IMR-90 (cell line): ENCODE data around the gene CAV3. TPM values are rescaled to one million over a fixed set of nuclear protein-coding genes. Genes with fewer than 3 reads are reported as not detected.

ENCODE experiments used
- ATAC-seq: fragments of 200-7000 bp; cut with Tn5 transposase; 2 replicates; pipeline ENCODE4 v1.9.1; 2020; ENCODE audit warnings: low read depth, mild to moderate bottlenecking, moderate library complexity
- BruUV-seq: library from RNA; stranded (reverse); fragments of 400-500 nt; replicated peaks from 2 replicates; lab custom pipeline; 2021; lab: Mats Ljungman, UMichigan
- CTCF ChIA-PET: fragments of 300-600 bp; formaldehyde crosslinking; extraction: SDS; loops from one replicate; lab custom pipeline; 2021; ENCODE audit warnings: antibody characterized with exemption; lab: Yijun Ruan, JAX
- POLR2A ChIA-PET: fragments of 300-600 bp; sonication (Branson Sonifier 250); formaldehyde crosslinking; loops from one replicate; lab custom pipeline; 2022; ENCODE audit warnings: antibody characterized with exemption; ENCODE audit not compliant: unreplicated experiment; lab: Charles Lee
- DNase-seq: peaks from one replicate; pipeline ENCODE4 v3.0.0; 2013
- H2AFZ ChIP-seq: replicated peaks from 2 replicates; pipeline ENCODE3; 2013; ENCODE audit warnings: low read length, mild to moderate bottlenecking; ENCODE audit not compliant: poor library complexity
- H2AK5ac ChIP-seq: 2 replicates; pipeline ENCODE4 v1.6.1; 2013; ENCODE audit warnings: low read depth, low read length, inconsistent platforms
- H2AK9ac ChIP-seq: replicated peaks from 2 replicates; pipeline ENCODE3; 2013; ENCODE audit warnings: mild to moderate bottlenecking, low read depth, low read length, moderate library complexity; ENCODE audit not compliant: poor library complexity
- H2BK120ac ChIP-seq: 2 replicates; pipeline ENCODE4 v1.6.1; 2013; ENCODE audit warnings: low read depth, low read length, inconsistent platforms
- H2BK15ac ChIP-seq: 3 replicates; pipeline ENCODE4 v1.6.1; 2013; ENCODE audit warnings: low read depth, low read length, inconsistent platforms
- H2BK20ac ChIP-seq: 2 replicates; pipeline ENCODE4 v1.6.1; 2013; ENCODE audit warnings: low read depth, mild to moderate bottlenecking, inconsistent platforms, low read length, moderate library complexity
- H2BK5ac ChIP-seq: 2 replicates; pipeline ENCODE4 v1.6.1; 2013; ENCODE audit warnings: mild to moderate bottlenecking, low read depth, low read length, inconsistent platforms; ENCODE audit not compliant: poor library complexity, severe bottlenecking
- H3K14ac ChIP-seq: replicated peaks from 2 replicates; pipeline ENCODE4 v1.6.1; 2013; ENCODE audit warnings: low read depth, low read length, inconsistent platforms
- H3K18ac ChIP-seq: 2 replicates; pipeline ENCODE4 v1.6.1; 2013; ENCODE audit warnings: low read depth, low read length, control low read depth
- H3K23ac ChIP-seq: 2 replicates; pipeline ENCODE4 v1.6.1; 2013; ENCODE audit warnings: low read depth, low read length, inconsistent platforms
- H3K27ac ChIP-seq: 2 replicates; pipeline ENCODE4 v1.5.1; 2013; ENCODE audit warnings: mild to moderate bottlenecking, control low read depth, low read length; ENCODE audit not compliant: insufficient read depth
- H3K27me3 ChIP-seq: 2 replicates; pipeline ENCODE4 v1.6.1; 2013; ENCODE audit warnings: low read length; ENCODE audit not compliant: control insufficient read depth, insufficient read depth
- H3K36me3 ChIP-seq: 2 replicates; pipeline ENCODE4 v1.6.1; 2013; ENCODE audit warnings: low read length, mixed read lengths; ENCODE audit not compliant: control insufficient read depth, insufficient read depth
- H3K4ac ChIP-seq: 2 replicates; pipeline ENCODE4 v1.6.1; 2013; ENCODE audit warnings: low read depth, low read length, inconsistent platforms
- H3K4me1 ChIP-seq: 2 replicates; pipeline ENCODE4 v1.6.1; 2013; ENCODE audit warnings: low read length, mixed read lengths; ENCODE audit not compliant: control insufficient read depth, insufficient read depth
- H3K4me2 ChIP-seq: 2 replicates; pipeline ENCODE4 v1.6.1; 2013; ENCODE audit warnings: low read depth, mild to moderate bottlenecking, control low read depth, low read length, moderate library complexity
- H3K4me3 ChIP-seq: 2 replicates; pipeline ENCODE4 v1.5.1; 2013; ENCODE audit warnings: low read depth, mild to moderate bottlenecking, control low read depth, low read length, moderate library complexity; ENCODE audit not compliant: insufficient read depth
- H3K56ac ChIP-seq: 2 replicates; pipeline ENCODE4 v1.6.1; 2013; ENCODE audit warnings: low read length, inconsistent platforms; ENCODE audit not compliant: insufficient read depth; ENCODE audit errors: extremely low read depth
- H3K79me1 ChIP-seq, 2 experiments: 2 replicates each; pipeline ENCODE4 v1.6.1; 2013; ENCODE audit warnings: low read length in 2 of 2, inconsistent platforms in 1 of 2, low read depth in 1 of 2
- H3K9ac ChIP-seq: 2 replicates; pipeline ENCODE4 v1.6.1; 2013; ENCODE audit warnings: low read depth, low read length, control low read depth
- H3K9me1 ChIP-seq: 2 replicates; pipeline ENCODE4 v1.6.1; 2013; ENCODE audit warnings: low read length, inconsistent platforms; ENCODE audit not compliant: insufficient read depth
- H3K9me3 ChIP-seq: 2 replicates; pipeline ENCODE4 v1.6.1; 2013; ENCODE audit warnings: low read length; ENCODE audit not compliant: control insufficient read depth, insufficient read depth
- H4K20me1 ChIP-seq: 2 replicates; pipeline ENCODE4 v1.6.1; 2013; ENCODE audit warnings: low read length, inconsistent platforms; ENCODE audit not compliant: insufficient read depth
- H4K5ac ChIP-seq: 2 replicates; pipeline ENCODE4 v1.6.1; 2013; ENCODE audit warnings: mild to moderate bottlenecking, low read depth, low read length, control low read depth
- H4K8ac ChIP-seq, 2 experiments: 2 replicates each; pipeline ENCODE4 v1.6.1; 2013; ENCODE audit warnings: low read depth in 2 of 2, low read length in 2 of 2, control low read depth in 1 of 2, inconsistent platforms in 1 of 2
- H4K91ac ChIP-seq: 2 replicates; pipeline ENCODE4 v1.6.1; 2013; ENCODE audit warnings: low read depth, low read length, inconsistent platforms; ENCODE audit not compliant: insufficient read depth
- CEBPB ChIP-seq: IDR thresholded peaks from 2 replicates; pipeline ENCODE4 v1.6.1; 2012; ENCODE audit warnings: low read depth, low read length, improper control_type of control experiment
- FOS ChIP-seq: fragments of 150-350 bp; IDR thresholded peaks from 2 replicates; pipeline ENCODE4 v1.6.1; 2016; ENCODE audit warnings: low read depth, low read length
- WGBS, 2 experiments: methylation state at CpG; one replicate each; pipeline versions ENCODE4 v1.1.5 to v1.1.7; 2013; ENCODE audit warnings: missing lambda C conversion rate in 2 of 2; ENCODE audit not compliant: insufficient read length in 1 of 2; ENCODE audit errors: extremely low coverage in 2 of 2; 5-methylcytosine and 5-hydroxymethylcytosine counted together
- dilution Hi-C: fragments of 300-500 bp; cut with HindIII; formaldehyde crosslinking; loops from one replicate; pipeline ENCODE4 v1.14.3; 2018; ENCODE audit warnings: low sequenced_read_pairs; ENCODE audit not compliant: unreplicated experiment
- in situ Hi-C: fragments of 300-500 bp; cut with MboI; formaldehyde crosslinking; loops from 3 replicates; pipeline ENCODE4 v1.14.3; 2019; ENCODE audit warnings: low sequenced_read_pairs, inconsistent platforms, mixed read lengths
- intact Hi-C: fragments of 100-400 bp; cut with micrococcal nuclease; formaldehyde crosslinking; loops from 2 replicates; pipeline ENCODE4 v1.10.0; 2022
- polyA plus RNA-seq, 3 experiments: library from polyadenylated mRNA; depleted of rRNA; stranded (reverse); fragments of >200 nt; gene quantifications; 2 replicates each; pipeline ENCODE4 v1.2.3, GENCODE V29; 2012; ENCODE audit warnings: low replicate concordance in 1 of 3
- total RNA-seq: library from RNA; depleted of rRNA; stranded (reverse); fragments of >200 nt; gene quantifications from 2 replicates; pipeline ENCODE4 v1.2.3, GENCODE V29; 2012
- TF ChIP-seq, protein P1 (sequence below): conservative IDR thresholded peaks from 2 replicates; pipeline ENCODE4 v1.5.1; 2012; ENCODE audit warnings: mild to moderate bottlenecking, low read depth, low read length, improper control_type of control experiment

CAV3 gene
- total and polyA plus RNA-seq, 2 of the 4 experiments (the other 2 are of a cell fraction) = 0.17 to 0.36 TPM

GRCh38 chr3:8793242-8793641, 59.6 kb downstream of the CAV3 start:
- no CpG with 5 or more reads among the region's 7 CpGs for WGBS, 2 experiments
- Histone ChIP-seq H3K4me3 (no peak overlapping the region), H4K20me1 (no peaks in the 10 kb centered on the region), H3K4ac (peak overlapping the region; percentile 46; the same call in 1 of the 2 replicates), H2BK15ac (no peak overlapping the region), H2BK20ac (0 out of 2 replicates have a peak overlapping the region, but pooled peaks have one; percentile 34), H3K4me2 (no peak overlapping the region), H2BK5ac (no peak overlapping the region), H3K27me3 (no peaks in the 10 kb centered on the region), H4K8ac (peak overlapping the region in 1 of 2 experiments; percentile 11; a peak in 1 of 4 replicates), H3K23ac (no peak overlapping the region), H3K4me1 (peaks cover 2% of the 10 kb centered on the region; the same call in 1 of the 2 replicates), H2AK9ac (peak overlapping the region; percentile 33), H3K27ac (no peak overlapping the region), H3K14ac (no peak overlapping the region), H3K9me3 (peaks cover 2% of the 10 kb centered on the region; the same call in 1 of the 2 replicates), H3K79me1 (no peaks in the 10 kb centered on the region), H2AK5ac (peak overlapping the region; percentile 27; the same call in 1 of the 2 replicates), H4K5ac (no peak overlapping the region), H2BK120ac (peak overlapping the region; percentile 11; the same call in 1 of the 2 replicates), H3K36me3 (no peaks in the 10 kb centered on the region), H2AFZ (peak overlapping the region; percentile 77), H3K9me1 (peaks cover 2% of the 10 kb centered on the region), H3K18ac (no peak overlapping the region), H3K9ac (no peak overlapping the region), H3K56ac (no peak overlapping the region), H4K91ac (no peak overlapping the region)
- ATAC-seq (peak; percentile 42; the same call in 1 of the 2 replicates), DNase-seq (peak; percentile 85)
- intact Hi-C loops (no loop called here), dilution Hi-C loops (no loop called here), in situ Hi-C loops (loop anchor here (25.0 kb wide), 1 partner anchor 519 kb away; no protein-coding TSS in a partner anchor)
- POLR2A ChIA-PET = no interaction called here
- TF ChIP-seq FOS (peak; percentile 64; the same call in 1 of the 2 replicates), CEBPB (peak; percentile 54)
- TF ChIP-seq, protein P1, sequence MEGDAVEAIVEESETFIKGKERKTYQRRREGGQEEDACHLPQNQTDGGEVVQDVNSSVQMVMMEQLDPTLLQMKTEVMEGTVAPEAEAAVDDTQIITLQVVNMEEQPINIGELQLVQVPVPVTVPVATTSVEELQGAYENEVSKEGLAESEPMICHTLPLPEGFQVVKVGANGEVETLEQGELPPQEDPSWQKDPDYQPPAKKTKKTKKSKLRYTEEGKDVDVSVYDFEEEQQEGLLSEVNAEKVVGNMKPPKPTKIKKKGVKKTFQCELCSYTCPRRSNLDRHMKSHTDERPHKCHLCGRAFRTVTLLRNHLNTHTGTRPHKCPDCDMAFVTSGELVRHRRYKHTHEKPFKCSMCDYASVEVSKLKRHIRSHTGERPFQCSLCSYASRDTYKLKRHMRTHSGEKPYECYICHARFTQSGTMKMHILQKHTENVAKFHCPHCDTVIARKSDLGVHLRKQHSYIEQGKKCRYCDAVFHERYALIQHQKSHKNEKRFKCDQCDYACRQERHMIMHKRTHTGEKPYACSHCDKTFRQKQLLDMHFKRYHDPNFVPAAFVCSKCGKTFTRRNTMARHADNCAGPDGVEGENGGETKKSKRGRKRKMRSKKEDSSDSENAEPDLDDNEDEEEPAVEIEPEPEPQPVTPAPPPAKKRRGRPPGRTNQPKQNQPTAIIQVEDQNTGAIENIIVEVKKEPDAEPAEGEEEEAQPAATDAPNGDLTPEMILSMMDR = no peak
- no TSS peak for BruUV-seq
- CTCF ChIA-PET = interaction anchor here (1.3 kb wide), 1 partner anchor 17 kb away, joined by 3 read pairs; no protein-coding TSS in a partner anchor
